GM23338 (cell line): ENCODE measurements around the gene FILIP1L. TPM values are rescaled to one million over a fixed set of nuclear protein-coding genes. Genes with fewer than 3 reads are reported as not detected.

ENCODE experiments used
- ATAC-seq: fragments of 200-7000 bp; cut with Tn5 transposase; 3 replicates; pipeline ENCODE4 v1.9.1; 2020
- DNase-seq: peaks from one replicate; pipeline ENCODE4 v3.0.0-alpha.2; 2015; ENCODE audit warnings: low spot score
- H2AFZ ChIP-seq: fragments of 200-600 bp; sonication (generic); 2 replicates; pipeline ENCODE4 v1.8.0; 2016; ENCODE audit warnings: antibody characterized with exemption, mild to moderate bottlenecking, moderate library complexity
- H3F3A ChIP-seq: fragments of 200-600 bp; sonication (generic); replicated peaks from 2 replicates; pipeline ENCODE4 v1.8.0; 2017; ENCODE audit warnings: antibody characterized with exemption, mixed run types, low read depth
- H3K27ac ChIP-seq: fragments of 200-600 bp; sonication (generic); 2 replicates; pipeline ENCODE4 v1.6.1; 2016; ENCODE audit warnings: low read depth
- H3K27me3 ChIP-seq: fragments of 200-600 bp; sonication (generic); 2 replicates; pipeline ENCODE4 v1.8.0; 2016; ENCODE audit warnings: mild to moderate bottlenecking, mixed run types, moderate library complexity; ENCODE audit not compliant: insufficient read depth
- H3K36me3 ChIP-seq: fragments of 200-600 bp; sonication (generic); 2 replicates; pipeline ENCODE4 v1.8.0; 2016; ENCODE audit warnings: mild to moderate bottlenecking; ENCODE audit not compliant: insufficient read depth
- H3K4me1 ChIP-seq: fragments of 200-600 bp; sonication (generic); 2 replicates; pipeline ENCODE4 v1.8.0; 2016; ENCODE audit warnings: mild to moderate bottlenecking, moderate library complexity; ENCODE audit not compliant: insufficient read depth
- H3K4me2 ChIP-seq: fragments of 200-600 bp; sonication (generic); 2 replicates; pipeline ENCODE4 v1.7.1; 2017; ENCODE audit warnings: mixed run types
- H3K4me3 ChIP-seq: fragments of 200-600 bp; sonication (generic); 2 replicates; pipeline ENCODE4 v1.6.1; 2016; ENCODE audit warnings: mixed run types
- H3K79me2 ChIP-seq: fragments of 200-600 bp; sonication (generic); replicated peaks from 2 replicates; pipeline ENCODE4 v1.8.0; 2017; ENCODE audit warnings: mild to moderate bottlenecking; ENCODE audit not compliant: insufficient read depth
- H3K9me2 ChIP-seq: fragments of 200-600 bp; sonication (generic); 2 replicates; pipeline ENCODE4 v1.8.0; 2017; ENCODE audit not compliant: insufficient read depth
- H4K20me1 ChIP-seq: fragments of 200-600 bp; sonication (generic); replicated peaks from 2 replicates; pipeline ENCODE4 v1.8.0; 2017; ENCODE audit warnings: mild to moderate bottlenecking; ENCODE audit not compliant: insufficient read depth
- H3K27ac Mint-ChIP-seq: 2 replicates; pipeline ENCODE4 v1.8.0; 2020; ENCODE audit warnings: inconsistent platforms, mild to moderate bottlenecking, moderate library complexity, mixed read lengths
- H3K27me3 Mint-ChIP-seq: 3 replicates; pipeline ENCODE4 v1.8.0; 2022; ENCODE audit warnings: low read depth, mild to moderate bottlenecking, moderate library complexity, mixed read lengths, inconsistent platforms; ENCODE audit not compliant: insufficient read depth, poor library complexity
- H3K36me3 Mint-ChIP-seq: 3 replicates; pipeline ENCODE4 v1.8.0; 2021; ENCODE audit warnings: low read depth, mild to moderate bottlenecking, inconsistent platforms, moderate library complexity, mixed read lengths
- H3K4me1 Mint-ChIP-seq: 3 replicates; pipeline ENCODE4 v1.8.0; 2020; ENCODE audit warnings: mild to moderate bottlenecking, inconsistent platforms, mixed read lengths
- H3K4me3 Mint-ChIP-seq: 3 replicates; pipeline ENCODE4 v1.8.0; 2021; ENCODE audit warnings: moderate library complexity, mild to moderate bottlenecking, inconsistent platforms, mixed read lengths
- H3K9me3 Mint-ChIP-seq: 3 replicates; pipeline ENCODE4 v1.8.0; 2020; ENCODE audit warnings: moderate library complexity, mild to moderate bottlenecking, inconsistent platforms, mixed read lengths
- CREB1 ChIP-seq: fragments of 250-450 bp; sonication (Bioruptor Pico); IDR thresholded peaks from 2 replicates; pipeline ENCODE4 v1.5.0; 2020; ENCODE audit warnings: low read depth, mild to moderate bottlenecking, moderate library complexity
- EZH2 ChIP-seq: fragments of 200-600 bp; sonication (generic); IDR thresholded peaks from one replicate; pipeline ENCODE4 v1.8.0; 2017; ENCODE audit warnings: antibody characterized with exemption, mild to moderate bottlenecking, low read depth; ENCODE audit not compliant: unreplicated experiment
- EZH2phosphoT487 ChIP-seq: fragments of 200-600 bp; sonication (generic); IDR thresholded peaks from one replicate; pipeline ENCODE4 v1.8.1; 2018; ENCODE audit warnings: antibody characterized with exemption; ENCODE audit not compliant: unreplicated experiment
- JUNB ChIP-seq: IDR thresholded peaks from one replicate; pipeline ENCODE4 v1.6.1; 2016; ENCODE audit warnings: antibody characterized with exemption; ENCODE audit not compliant: unreplicated experiment
- NANOG ChIP-seq: IDR thresholded peaks from 2 replicates; pipeline ENCODE4 v1.6.1; 2016; ENCODE audit warnings: antibody characterized with exemption, borderline replicate concordance
- POLR2AphosphoS5 ChIP-seq: IDR thresholded peaks from 2 replicates; pipeline ENCODE4 v1.6.1; 2016; ENCODE audit warnings: antibody characterized with exemption, low read depth
- STAT1 ChIP-seq: IDR thresholded peaks from one replicate; pipeline ENCODE4 v1.6.1; 2016; ENCODE audit warnings: antibody characterized with exemption; ENCODE audit not compliant: unreplicated experiment
- ZNF114 ChIP-seq: fragments of 250-450 bp; sonication (Bioruptor Pico); IDR thresholded peaks from 2 replicates; pipeline ENCODE4 v1.5.0; 2020; ENCODE audit warnings: mild to moderate bottlenecking, moderate library complexity
- ZNF331 ChIP-seq: fragments of 250-450 bp; sonication (Bioruptor Pico); IDR thresholded peaks from 2 replicates; pipeline ENCODE4 v1.5.0; 2020; ENCODE audit warnings: low read depth, mild to moderate bottlenecking, moderate library complexity
- polyA plus RNA-seq: library from polyadenylated mRNA; unstranded; fragments of >200 nt; fragmentation: Nextera tagmentation; extraction: Ambion mirVana; gene quantifications from 2 replicates; pipeline ENCODE4 v1.2.1, GENCODE V29; 2016
- total RNA-seq: library from RNA; depleted of rRNA; stranded (reverse); fragments of >200 nt; shearing (Covaris generic); gene quantifications from 2 replicates; pipeline ENCODE4 v1.2.3, GENCODE V29; 2014
- TF ChIP-seq, protein P1 (sequence below), 2 experiments: fragments of 200-600 bp in 1 of 2; sonication (generic) in 1 of 2; conservative IDR thresholded peaks; 2 replicates each; pipeline versions ENCODE4 v1.5.1 to v1.6.1; 2016 to 2017; ENCODE audit warnings: antibody characterized with exemption in 2 of 2, low read depth in 2 of 2, mild to moderate bottlenecking in 2 of 2, moderate library complexity in 1 of 2
- TF ChIP-seq, protein P2 (sequence below): fragments of 250-450 bp; sonication (Bioruptor Pico); IDR thresholded peaks from 2 replicates; pipeline ENCODE4 v1.5.0; 2020; ENCODE audit warnings: mild to moderate bottlenecking, moderate library complexity
- TF ChIP-seq, protein P3 (sequence below): IDR thresholded peaks from 2 replicates; pipeline ENCODE4 v1.6.1; 2016; ENCODE audit warnings: antibody characterized with exemption
- TF ChIP-seq, protein P4 (sequence below): IDR thresholded peaks from one replicate; pipeline ENCODE4 v1.6.1; 2018; ENCODE audit warnings: antibody characterized with exemption; ENCODE audit not compliant: unreplicated experiment

FILIP1L gene
- total and polyA plus RNA-seq, 2 experiments from 2014 or later = 1.6 TPM; not detected in 1

GRCh38 chr3:99967796-99968195 lies 146.5 kb downstream of the FILIP1L start:
- no peaks in the 10 kb centered on the region for H3K36me3 Mint-ChIP-seq
- no peaks in the 10 kb centered on the region for H3K4me1 Mint-ChIP-seq
- H3K4me3 Mint-ChIP-seq = no peak overlapping the region
- Histone ChIP-seq H3K4me1 (no peaks in the 10 kb centered on the region), H3K4me3 (no peak overlapping the region), H3K9me2 (no peaks in the 10 kb centered on the region), H3K4me2 (no peak overlapping the region), H3K36me3 (no peaks in the 10 kb centered on the region), H3K27me3 (no peaks in the 10 kb centered on the region), H4K20me1 (no peaks in the 10 kb centered on the region), H3F3A (no peaks in the 10 kb centered on the region), H3K79me2 (no peaks in the 10 kb centered on the region), H2AFZ (no peak overlapping the region), H3K27ac (no peak overlapping the region)
- no peak overlapping the region for H3K27ac Mint-ChIP-seq
- no peak for ATAC-seq
- H3K27me3 Mint-ChIP-seq = peaks cover 2% of the 10 kb centered on the region
- no peak for TF ChIP-seq ZNF114 (CRISPR knock-in tag)
- no peak for TF ChIP-seq EZH2phosphoT487
- TF ChIP-seq, protein P1, sequence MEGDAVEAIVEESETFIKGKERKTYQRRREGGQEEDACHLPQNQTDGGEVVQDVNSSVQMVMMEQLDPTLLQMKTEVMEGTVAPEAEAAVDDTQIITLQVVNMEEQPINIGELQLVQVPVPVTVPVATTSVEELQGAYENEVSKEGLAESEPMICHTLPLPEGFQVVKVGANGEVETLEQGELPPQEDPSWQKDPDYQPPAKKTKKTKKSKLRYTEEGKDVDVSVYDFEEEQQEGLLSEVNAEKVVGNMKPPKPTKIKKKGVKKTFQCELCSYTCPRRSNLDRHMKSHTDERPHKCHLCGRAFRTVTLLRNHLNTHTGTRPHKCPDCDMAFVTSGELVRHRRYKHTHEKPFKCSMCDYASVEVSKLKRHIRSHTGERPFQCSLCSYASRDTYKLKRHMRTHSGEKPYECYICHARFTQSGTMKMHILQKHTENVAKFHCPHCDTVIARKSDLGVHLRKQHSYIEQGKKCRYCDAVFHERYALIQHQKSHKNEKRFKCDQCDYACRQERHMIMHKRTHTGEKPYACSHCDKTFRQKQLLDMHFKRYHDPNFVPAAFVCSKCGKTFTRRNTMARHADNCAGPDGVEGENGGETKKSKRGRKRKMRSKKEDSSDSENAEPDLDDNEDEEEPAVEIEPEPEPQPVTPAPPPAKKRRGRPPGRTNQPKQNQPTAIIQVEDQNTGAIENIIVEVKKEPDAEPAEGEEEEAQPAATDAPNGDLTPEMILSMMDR (conservative IDR thresholded peaks at IDR 0.05; ENCODE audit: low read depth in 2 of 2) = no peak
- TF ChIP-seq CREB1 (CRISPR knock-in tag) = no peak
- TF ChIP-seq JUNB = no peak
- TF ChIP-seq, protein P2, sequence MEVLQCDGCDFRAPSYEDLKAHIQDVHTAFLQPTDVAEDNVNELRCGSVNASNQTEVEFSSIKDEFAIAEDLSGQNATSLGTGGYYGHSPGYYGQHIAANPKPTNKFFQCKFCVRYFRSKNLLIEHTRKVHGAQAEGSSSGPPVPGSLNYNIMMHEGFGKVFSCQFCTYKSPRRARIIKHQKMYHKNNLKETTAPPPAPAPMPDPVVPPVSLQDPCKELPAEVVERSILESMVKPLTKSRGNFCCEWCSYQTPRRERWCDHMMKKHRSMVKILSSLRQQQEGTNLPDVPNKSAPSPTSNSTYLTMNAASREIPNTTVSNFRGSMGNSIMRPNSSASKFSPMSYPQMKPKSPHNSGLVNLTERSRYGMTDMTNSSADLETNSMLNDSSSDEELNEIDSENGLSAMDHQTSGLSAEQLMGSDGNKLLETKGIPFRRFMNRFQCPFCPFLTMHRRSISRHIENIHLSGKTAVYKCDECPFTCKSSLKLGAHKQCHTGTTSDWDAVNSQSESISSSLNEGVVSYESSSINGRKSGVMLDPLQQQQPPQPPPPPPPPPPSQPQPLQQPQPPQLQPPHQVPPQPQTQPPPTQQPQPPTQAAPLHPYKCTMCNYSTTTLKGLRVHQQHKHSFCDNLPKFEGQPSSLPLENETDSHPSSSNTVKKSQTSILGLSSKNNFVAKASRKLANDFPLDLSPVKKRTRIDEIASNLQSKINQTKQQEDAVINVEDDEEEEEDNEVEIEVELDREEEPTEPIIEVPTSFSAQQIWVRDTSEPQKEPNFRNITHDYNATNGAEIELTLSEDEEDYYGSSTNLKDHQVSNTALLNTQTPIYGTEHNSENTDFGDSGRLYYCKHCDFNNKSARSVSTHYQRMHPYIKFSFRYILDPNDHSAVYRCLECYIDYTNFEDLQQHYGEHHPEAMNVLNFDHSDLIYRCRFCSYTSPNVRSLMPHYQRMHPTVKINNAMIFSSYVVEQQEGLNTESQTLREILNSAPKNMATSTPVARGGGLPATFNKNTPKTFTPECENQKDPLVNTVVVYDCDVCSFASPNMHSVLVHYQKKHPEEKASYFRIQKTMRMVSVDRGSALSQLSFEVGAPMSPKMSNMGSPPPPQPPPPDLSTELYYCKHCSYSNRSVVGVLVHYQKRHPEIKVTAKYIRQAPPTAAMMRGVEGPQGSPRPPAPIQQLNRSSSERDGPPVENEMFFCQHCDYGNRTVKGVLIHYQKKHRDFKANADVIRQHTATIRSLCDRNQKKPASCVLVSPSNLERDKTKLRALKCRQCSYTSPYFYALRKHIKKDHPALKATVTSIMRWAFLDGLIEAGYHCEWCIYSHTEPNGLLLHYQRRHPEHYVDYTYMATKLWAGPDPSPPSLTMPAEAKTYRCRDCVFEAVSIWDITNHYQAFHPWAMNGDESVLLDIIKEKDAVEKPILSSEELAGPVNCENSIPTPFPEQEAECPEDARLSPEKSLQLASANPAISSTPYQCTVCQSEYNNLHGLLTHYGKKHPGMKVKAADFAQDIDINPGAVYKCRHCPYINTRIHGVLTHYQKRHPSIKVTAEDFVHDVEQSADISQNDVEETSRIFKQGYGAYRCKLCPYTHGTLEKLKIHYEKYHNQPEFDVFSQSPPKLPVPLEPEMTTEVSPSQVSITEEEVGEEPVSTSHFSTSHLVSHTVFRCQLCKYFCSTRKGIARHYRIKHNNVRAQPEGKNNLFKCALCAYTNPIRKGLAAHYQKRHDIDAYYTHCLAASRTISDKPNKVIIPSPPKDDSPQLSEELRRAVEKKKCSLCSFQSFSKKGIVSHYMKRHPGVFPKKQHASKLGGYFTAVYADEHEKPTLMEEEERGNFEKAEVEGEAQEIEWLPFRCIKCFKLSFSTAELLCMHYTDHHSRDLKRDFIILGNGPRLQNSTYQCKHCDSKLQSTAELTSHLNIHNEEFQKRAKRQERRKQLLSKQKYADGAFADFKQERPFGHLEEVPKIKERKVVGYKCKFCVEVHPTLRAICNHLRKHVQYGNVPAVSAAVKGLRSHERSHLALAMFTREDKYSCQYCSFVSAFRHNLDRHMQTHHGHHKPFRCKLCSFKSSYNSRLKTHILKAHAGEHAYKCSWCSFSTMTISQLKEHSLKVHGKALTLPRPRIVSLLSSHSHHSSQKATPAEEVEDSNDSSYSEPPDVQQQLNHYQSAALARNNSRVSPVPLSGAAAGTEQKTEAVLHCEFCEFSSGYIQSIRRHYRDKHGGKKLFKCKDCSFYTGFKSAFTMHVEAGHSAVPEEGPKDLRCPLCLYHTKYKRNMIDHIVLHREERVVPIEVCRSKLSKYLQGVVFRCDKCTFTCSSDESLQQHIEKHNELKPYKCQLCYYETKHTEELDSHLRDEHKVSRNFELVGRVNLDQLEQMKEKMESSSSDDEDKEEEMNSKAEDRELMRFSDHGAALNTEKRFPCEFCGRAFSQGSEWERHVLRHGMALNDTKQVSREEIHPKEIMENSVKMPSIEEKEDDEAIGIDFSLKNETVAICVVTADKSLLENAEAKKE (CRISPR knock-in tag) = no peak
- TF ChIP-seq EZH2 = no peak
- TF ChIP-seq, protein P3, sequence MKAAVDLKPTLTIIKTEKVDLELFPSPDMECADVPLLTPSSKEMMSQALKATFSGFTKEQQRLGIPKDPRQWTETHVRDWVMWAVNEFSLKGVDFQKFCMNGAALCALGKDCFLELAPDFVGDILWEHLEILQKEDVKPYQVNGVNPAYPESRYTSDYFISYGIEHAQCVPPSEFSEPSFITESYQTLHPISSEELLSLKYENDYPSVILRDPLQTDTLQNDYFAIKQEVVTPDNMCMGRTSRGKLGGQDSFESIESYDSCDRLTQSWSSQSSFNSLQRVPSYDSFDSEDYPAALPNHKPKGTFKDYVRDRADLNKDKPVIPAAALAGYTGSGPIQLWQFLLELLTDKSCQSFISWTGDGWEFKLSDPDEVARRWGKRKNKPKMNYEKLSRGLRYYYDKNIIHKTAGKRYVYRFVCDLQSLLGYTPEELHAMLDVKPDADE = no peak
- no peak for TF ChIP-seq STAT1
- TF ChIP-seq, protein P4, sequence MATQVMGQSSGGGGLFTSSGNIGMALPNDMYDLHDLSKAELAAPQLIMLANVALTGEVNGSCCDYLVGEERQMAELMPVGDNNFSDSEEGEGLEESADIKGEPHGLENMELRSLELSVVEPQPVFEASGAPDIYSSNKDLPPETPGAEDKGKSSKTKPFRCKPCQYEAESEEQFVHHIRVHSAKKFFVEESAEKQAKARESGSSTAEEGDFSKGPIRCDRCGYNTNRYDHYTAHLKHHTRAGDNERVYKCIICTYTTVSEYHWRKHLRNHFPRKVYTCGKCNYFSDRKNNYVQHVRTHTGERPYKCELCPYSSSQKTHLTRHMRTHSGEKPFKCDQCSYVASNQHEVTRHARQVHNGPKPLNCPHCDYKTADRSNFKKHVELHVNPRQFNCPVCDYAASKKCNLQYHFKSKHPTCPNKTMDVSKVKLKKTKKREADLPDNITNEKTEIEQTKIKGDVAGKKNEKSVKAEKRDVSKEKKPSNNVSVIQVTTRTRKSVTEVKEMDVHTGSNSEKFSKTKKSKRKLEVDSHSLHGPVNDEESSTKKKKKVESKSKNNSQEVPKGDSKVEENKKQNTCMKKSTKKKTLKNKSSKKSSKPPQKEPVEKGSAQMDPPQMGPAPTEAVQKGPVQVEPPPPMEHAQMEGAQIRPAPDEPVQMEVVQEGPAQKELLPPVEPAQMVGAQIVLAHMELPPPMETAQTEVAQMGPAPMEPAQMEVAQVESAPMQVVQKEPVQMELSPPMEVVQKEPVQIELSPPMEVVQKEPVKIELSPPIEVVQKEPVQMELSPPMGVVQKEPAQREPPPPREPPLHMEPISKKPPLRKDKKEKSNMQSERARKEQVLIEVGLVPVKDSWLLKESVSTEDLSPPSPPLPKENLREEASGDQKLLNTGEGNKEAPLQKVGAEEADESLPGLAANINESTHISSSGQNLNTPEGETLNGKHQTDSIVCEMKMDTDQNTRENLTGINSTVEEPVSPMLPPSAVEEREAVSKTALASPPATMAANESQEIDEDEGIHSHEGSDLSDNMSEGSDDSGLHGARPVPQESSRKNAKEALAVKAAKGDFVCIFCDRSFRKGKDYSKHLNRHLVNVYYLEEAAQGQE = no peak
- TF ChIP-seq NANOG = no peak
- no peak for TF ChIP-seq ZNF331 (CRISPR knock-in tag)
- TF ChIP-seq POLR2AphosphoS5 = no peak
- H3K9me3 Mint-ChIP-seq = no peaks in the 10 kb centered on the region
- DNase-seq = no peak
